Stomach (tissue), 19 donors: Measurements from ENCODE around the gene WAS. TPM values are rescaled to one million over a fixed set of nuclear protein-coding genes. Genes with fewer than 3 reads are reported as not detected.
A peak's percentile ranks its signal among the peaks of the same experiment; 100 is the strongest.

ENCODE experiments used
- DNase-seq, 2 donors: peaks; one replicate each; pipeline versions ENCODE4 v3.0.0 to v3.0.0-alpha.2; 2013 to 2019
- H3K27ac ChIP-seq, 5 donors: fragments of 200-600 bp in 4 of 5; sonication (generic) in 4 of 5; one replicate each; pipeline ENCODE4 v1.5.1; 2013 to 2019; ENCODE audit warnings: mild to moderate bottlenecking in 1 of 5, moderate library complexity in 1 of 5
- H3K27me3 ChIP-seq, 3 donors: fragments of 200-600 bp; sonication (generic); one replicate each; pipeline ENCODE4 v1.5.1; 2017 to 2019; ENCODE audit warnings: mixed run types in 1 of 3
- H3K36me3 ChIP-seq, 4 donors: fragments of 200-600 bp; sonication (generic); 1 replicate in 3 of 4; 2 replicates in 1 of 4; pipeline ENCODE4 v1.5.1; 2016 to 2019
- H3K4me1 ChIP-seq, 4 donors: fragments of 200-600 bp; sonication (generic); one replicate each; pipeline ENCODE4 v1.5.1; 2016 to 2019
- H3K4me3 ChIP-seq, 4 donors: fragments of 200-600 bp; sonication (generic) in 3 of 4; one replicate each; pipeline ENCODE4 v1.5.1; 2016 to 2019; ENCODE audit warnings: mild to moderate bottlenecking in 1 of 4
- H3K9me3 ChIP-seq, 4 donors: fragments of 200-600 bp; sonication (generic); one replicate each; pipeline ENCODE4 v1.5.1; 2016 to 2019
- CTCF ChIP-seq, 7 experiments: fragments of 450-650 bp in 4 of 7; fragments of 200-600 bp in 3 of 7; sonication (generic) in 3 of 7; IDR thresholded peaks; one replicate each; pipeline ENCODE4 v1.5.1; 2016 to 2019; ENCODE audit warnings: antibody characterized with exemption in 7 of 7, control low read depth in 2 of 7, mild to moderate bottlenecking in 1 of 7
- EP300 ChIP-seq: sonication (generic); formaldehyde crosslinking; IDR thresholded peaks from one replicate; pipeline ENCODE4 v1.6.1; 2017; ENCODE audit warnings: antibody characterized with exemption
- POLR2A ChIP-seq, 4 donors: fragments of 450-650 bp; IDR thresholded peaks; one replicate each; pipeline ENCODE4 v1.6.1; 2016; ENCODE audit warnings: antibody characterized with exemption in 4 of 4, control low read depth in 2 of 4, mild to moderate bottlenecking in 1 of 4, moderate library complexity in 1 of 4
- POLR2AphosphoS5 ChIP-seq, 3 donors: sonication (generic); formaldehyde crosslinking; IDR thresholded peaks; one replicate each; pipeline ENCODE4 v1.6.1; 2016; ENCODE audit warnings: antibody characterized with exemption in 3 of 3
- WGBS, 5 donors: extraction: QIAGEN DNeasy Blood & Tissue Kit in 3 of 5; methylation state at CpG; one replicate each; pipeline versions ENCODE4 v1.1.5 to v1.1.7; 2013 to 2018; 5-methylcytosine and 5-hydroxymethylcytosine counted together
- intact Hi-C: fragments of 100-400 bp; cut with DNase I; formaldehyde crosslinking; loops from one replicate; pipeline ENCODE4 v1.15.1; 2023; ENCODE audit warnings: low total_unique reads
- long read RNA-seq, 10 donors: transcript quantifications; one replicate each; lab custom pipeline, GENCODE V29; 2026
- polyA plus RNA-seq, 3 donors: library from polyadenylated mRNA; stranded (reverse); fragments of 200-250 nt; gene quantifications; one replicate each; pipeline ENCODE4 v1.2.3, GENCODE V29; 2013
- total RNA-seq, 5 donors: library from RNA; depleted of rRNA; stranded (reverse); fragments of >200 nt; gene quantifications; one replicate each; pipeline versions ENCODE4 v1.1.0 to v1.2.3, GENCODE V29; 2014 to 2016
- donor health status: healthy with polysubstance abuse.
- donor health status: Bipolar disorder and iron deficiency.
- donor health status: healthy.

The WAS gene
- total RNA-seq (1 to 10 TPM; 2.3 to 8.4 (median 4.1) TPM), polyA plus RNA-seq (1 to 10 TPM; 3.7 to 6.2 (median 4.9) TPM)
- long read RNA-seq, donor 1, result 0 reads
- long read RNA-seq, donor 2, result 0 reads
- long read RNA-seq, donor 3, result 0 reads
- long read RNA-seq, donor 4, result 0 reads
- long read RNA-seq, donor 5, partial matches to known transcripts, result 0 of 1 reads
- long read RNA-seq, donor 5, other reads (novel, unspliced or antisense), result 0 of 1 reads
- long read RNA-seq, donor 6, result 0 reads
- long read RNA-seq, donor 7, result 0 reads
- long read RNA-seq, donor 8, result 0 reads
- long read RNA-seq, donor 9, result 0 reads
- long read RNA-seq, donor 10, result 0 reads

GRCh38 chrX:48683411-48683982 is at the start of gene WAS:
TSS of gene WAS (plus strand) at chrX:48683799. CDS start at chrX:48683854, 55 bp downstream.
- no peaks in the 10 kb centered on the region for H3K9me3 ChIP-seq
- H3K4me3 ChIP-seq, result peak within 1 kb of the TSS; percentile 14 to 33 (median 30)
- intact Hi-C loops, result no loop called here
- peak within 1 kb of the TSS; percentile 16 to 74 (median 55) for H3K27ac ChIP-seq
- no peaks in the 10 kb centered on the region for H3K36me3 ChIP-seq
- WGBS, 5 donors, result 62 to 66% (median 64%) methylated on average over 9 to 13 of the region's 13 CpGs
- no peaks in the 10 kb centered on the region for H3K4me1 ChIP-seq
- no peak for TF ChIP-seq CTCF (IDR thresholded peaks at IDR 0.05)
- no peak for TF ChIP-seq POLR2A (IDR thresholded peaks at IDR 0.05)
- no peak for TF ChIP-seq EP300
- TF ChIP-seq POLR2AphosphoS5 (IDR thresholded peaks at IDR 0.05), result no peak
- DNase-seq, result peak in 1 of 2 donors; percentile 36
- H3K27me3 ChIP-seq, result peaks cover 0 to under 1% (median 0%) of the 10 kb centered on the region in 3 donors

GRCh38 chrX:48636301-48636700 is 47.3 kb upstream of the WAS start:
- H3K4me3 ChIP-seq, result no peak overlapping the region
- no peak for TF ChIP-seq POLR2A (IDR thresholded peaks at IDR 0.05)
- TF ChIP-seq EP300, result no peak
- TF ChIP-seq POLR2AphosphoS5 (IDR thresholded peaks at IDR 0.05), result no peak
- TF ChIP-seq CTCF (IDR thresholded peaks at IDR 0.05), result no peak
- no peak overlapping the region for H3K27ac ChIP-seq
- peaks cover 0 to 4% (median 0%) of the 10 kb centered on the region in 4 donors for H3K9me3 ChIP-seq
- intact Hi-C loops, result no loop called here
- WGBS, 5 donors, result 67 to 93% (median 83%) methylated on average over 1 of the region's 1 CpG
- DNase-seq, result no peak
- no peaks in the 10 kb centered on the region for H3K36me3 ChIP-seq
- peaks cover 0 to 6% (median 5%) of the 10 kb centered on the region in 4 donors for H3K4me1 ChIP-seq
- H3K27me3 ChIP-seq, result no peaks in the 10 kb centered on the region

- H3K27ac ChIP-seq, result no peak overlapping the region
- no peak for DNase-seq
- WGBS, 5 donors, result 19 to 80% (median 42%) methylated on average over 2 of the region's 2 CpGs
- no peak overlapping the region for H3K4me3 ChIP-seq
- peaks cover 0 to 4% (median 0%) of the 10 kb centered on the region in 4 donors for H3K9me3 ChIP-seq
- peaks cover 0 to 4% (median 2%) of the 10 kb centered on the region in 4 donors for H3K4me1 ChIP-seq
- no peaks in the 10 kb centered on the region for H3K27me3 ChIP-seq
- intact Hi-C loops, result no loop called here
- no peaks in the 10 kb centered on the region for H3K36me3 ChIP-seq
- TF ChIP-seq POLR2A (IDR thresholded peaks at IDR 0.05), result no peak
- no peak for TF ChIP-seq CTCF (IDR thresholded peaks at IDR 0.05)
- TF ChIP-seq EP300, result no peak
- TF ChIP-seq POLR2AphosphoS5 (IDR thresholded peaks at IDR 0.05), result no peak
These were observed 46.8 kb upstream of the WAS start for GRCh38 chrX:48636776-48637175.

GRCh38 chrX:48645669-48646068 is 37.9 kb upstream of the WAS start:
- no peak for DNase-seq
- TF ChIP-seq EP300 (no peak), POLR2A (IDR thresholded peaks at IDR 0.05) (no peak), CTCF (IDR thresholded peaks at IDR 0.05) (no peak), POLR2AphosphoS5 (IDR thresholded peaks at IDR 0.05) (no peak)
- Histone ChIP-seq H3K27ac (no peak overlapping the region), H3K4me3 (no peak overlapping the region), H3K4me1 (no peaks in the 10 kb centered on the region), H3K36me3 (no peaks in the 10 kb centered on the region), H3K27me3 (no peaks in the 10 kb centered on the region), H3K9me3 (no peaks in the 10 kb centered on the region)
- WGBS, 5 donors, result 84 to 94% (median 88%) methylated on average over 7 of the region's 7 CpGs
- intact Hi-C loops, result no loop called here
